ENCODE data around the gene NOTUM. TPM values are rescaled to one million over a fixed set of nuclear protein-coding genes. Genes with fewer than 3 reads are reported as not detected.

The NOTUM gene
- total and polyA plus RNA-seq, 2 experiments from 2014 or later, result 0.29 to 1.6 TPM

- TF ChIP-seq ZNF331 (CRISPR knock-in tag; IDR thresholded peaks at IDR 0.05; ENCODE audit: low read depth) (no peak), ZNF114 (CRISPR knock-in tag; IDR thresholded peaks at IDR 0.05) (no peak), CREB1 (CRISPR knock-in tag; IDR thresholded peaks at IDR 0.05; ENCODE audit: low read depth) (no peak)
- TF ChIP-seq, protein P1, sequence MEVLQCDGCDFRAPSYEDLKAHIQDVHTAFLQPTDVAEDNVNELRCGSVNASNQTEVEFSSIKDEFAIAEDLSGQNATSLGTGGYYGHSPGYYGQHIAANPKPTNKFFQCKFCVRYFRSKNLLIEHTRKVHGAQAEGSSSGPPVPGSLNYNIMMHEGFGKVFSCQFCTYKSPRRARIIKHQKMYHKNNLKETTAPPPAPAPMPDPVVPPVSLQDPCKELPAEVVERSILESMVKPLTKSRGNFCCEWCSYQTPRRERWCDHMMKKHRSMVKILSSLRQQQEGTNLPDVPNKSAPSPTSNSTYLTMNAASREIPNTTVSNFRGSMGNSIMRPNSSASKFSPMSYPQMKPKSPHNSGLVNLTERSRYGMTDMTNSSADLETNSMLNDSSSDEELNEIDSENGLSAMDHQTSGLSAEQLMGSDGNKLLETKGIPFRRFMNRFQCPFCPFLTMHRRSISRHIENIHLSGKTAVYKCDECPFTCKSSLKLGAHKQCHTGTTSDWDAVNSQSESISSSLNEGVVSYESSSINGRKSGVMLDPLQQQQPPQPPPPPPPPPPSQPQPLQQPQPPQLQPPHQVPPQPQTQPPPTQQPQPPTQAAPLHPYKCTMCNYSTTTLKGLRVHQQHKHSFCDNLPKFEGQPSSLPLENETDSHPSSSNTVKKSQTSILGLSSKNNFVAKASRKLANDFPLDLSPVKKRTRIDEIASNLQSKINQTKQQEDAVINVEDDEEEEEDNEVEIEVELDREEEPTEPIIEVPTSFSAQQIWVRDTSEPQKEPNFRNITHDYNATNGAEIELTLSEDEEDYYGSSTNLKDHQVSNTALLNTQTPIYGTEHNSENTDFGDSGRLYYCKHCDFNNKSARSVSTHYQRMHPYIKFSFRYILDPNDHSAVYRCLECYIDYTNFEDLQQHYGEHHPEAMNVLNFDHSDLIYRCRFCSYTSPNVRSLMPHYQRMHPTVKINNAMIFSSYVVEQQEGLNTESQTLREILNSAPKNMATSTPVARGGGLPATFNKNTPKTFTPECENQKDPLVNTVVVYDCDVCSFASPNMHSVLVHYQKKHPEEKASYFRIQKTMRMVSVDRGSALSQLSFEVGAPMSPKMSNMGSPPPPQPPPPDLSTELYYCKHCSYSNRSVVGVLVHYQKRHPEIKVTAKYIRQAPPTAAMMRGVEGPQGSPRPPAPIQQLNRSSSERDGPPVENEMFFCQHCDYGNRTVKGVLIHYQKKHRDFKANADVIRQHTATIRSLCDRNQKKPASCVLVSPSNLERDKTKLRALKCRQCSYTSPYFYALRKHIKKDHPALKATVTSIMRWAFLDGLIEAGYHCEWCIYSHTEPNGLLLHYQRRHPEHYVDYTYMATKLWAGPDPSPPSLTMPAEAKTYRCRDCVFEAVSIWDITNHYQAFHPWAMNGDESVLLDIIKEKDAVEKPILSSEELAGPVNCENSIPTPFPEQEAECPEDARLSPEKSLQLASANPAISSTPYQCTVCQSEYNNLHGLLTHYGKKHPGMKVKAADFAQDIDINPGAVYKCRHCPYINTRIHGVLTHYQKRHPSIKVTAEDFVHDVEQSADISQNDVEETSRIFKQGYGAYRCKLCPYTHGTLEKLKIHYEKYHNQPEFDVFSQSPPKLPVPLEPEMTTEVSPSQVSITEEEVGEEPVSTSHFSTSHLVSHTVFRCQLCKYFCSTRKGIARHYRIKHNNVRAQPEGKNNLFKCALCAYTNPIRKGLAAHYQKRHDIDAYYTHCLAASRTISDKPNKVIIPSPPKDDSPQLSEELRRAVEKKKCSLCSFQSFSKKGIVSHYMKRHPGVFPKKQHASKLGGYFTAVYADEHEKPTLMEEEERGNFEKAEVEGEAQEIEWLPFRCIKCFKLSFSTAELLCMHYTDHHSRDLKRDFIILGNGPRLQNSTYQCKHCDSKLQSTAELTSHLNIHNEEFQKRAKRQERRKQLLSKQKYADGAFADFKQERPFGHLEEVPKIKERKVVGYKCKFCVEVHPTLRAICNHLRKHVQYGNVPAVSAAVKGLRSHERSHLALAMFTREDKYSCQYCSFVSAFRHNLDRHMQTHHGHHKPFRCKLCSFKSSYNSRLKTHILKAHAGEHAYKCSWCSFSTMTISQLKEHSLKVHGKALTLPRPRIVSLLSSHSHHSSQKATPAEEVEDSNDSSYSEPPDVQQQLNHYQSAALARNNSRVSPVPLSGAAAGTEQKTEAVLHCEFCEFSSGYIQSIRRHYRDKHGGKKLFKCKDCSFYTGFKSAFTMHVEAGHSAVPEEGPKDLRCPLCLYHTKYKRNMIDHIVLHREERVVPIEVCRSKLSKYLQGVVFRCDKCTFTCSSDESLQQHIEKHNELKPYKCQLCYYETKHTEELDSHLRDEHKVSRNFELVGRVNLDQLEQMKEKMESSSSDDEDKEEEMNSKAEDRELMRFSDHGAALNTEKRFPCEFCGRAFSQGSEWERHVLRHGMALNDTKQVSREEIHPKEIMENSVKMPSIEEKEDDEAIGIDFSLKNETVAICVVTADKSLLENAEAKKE (CRISPR knock-in tag; IDR thresholded peaks at IDR 0.05), result no peak
- Mint-ChIP-seq H3K4me1 (peaks cover 20% of the 10 kb centered on the region), H3K27me3 (ENCODE audit: insufficient read depth, low read depth, poor library complexity) (peaks cover 10% of the 10 kb centered on the region), H3K9me3 (no peaks in the 10 kb centered on the region), H3K36me3 (ENCODE audit: low read depth) (peaks cover 6% of the 10 kb centered on the region; the same call in 1 of the 3 replicates), H3K27ac (no peak overlapping the region), H3K4me3 (no peak overlapping the region)
- Histone ChIP-seq H3F3A (replicated peaks; ENCODE audit: low read depth) (no peaks in the 10 kb centered on the region), H3K9me2 (ENCODE audit: insufficient read depth) (no peaks in the 10 kb centered on the region), H3K4me3 (no peak overlapping the region), H2AFZ (no peak overlapping the region), H3K4me2 (no peak overlapping the region), H3K27ac (ENCODE audit: low read depth) (no peak overlapping the region), H3K4me1 (ENCODE audit: insufficient read depth) (peaks cover 11% of the 10 kb centered on the region; the same call in 1 of the 2 replicates), H3K27me3 (ENCODE audit: insufficient read depth) (no peaks in the 10 kb centered on the region), H3K79me2 (replicated peaks; ENCODE audit: insufficient read depth) (no peaks in the 10 kb centered on the region), H3K36me3 (ENCODE audit: insufficient read depth) (no peaks in the 10 kb centered on the region), H4K20me1 (replicated peaks; ENCODE audit: insufficient read depth) (peaks cover 8% of the 10 kb centered on the region; the same call in 1 of the 2 replicates)
- DNase-seq (ENCODE audit: low spot score) (no peak), ATAC-seq (no peak)
These were observed 35.3 kb upstream of the NOTUM start for GRCh38 chr17:81996232-81996756.

Data from GM23338 (cell line).